Osteocyte (in vitro differentiated cells): ENCODE measurements around the gene YTHDF2. TPM values are rescaled to one million over a fixed set of nuclear protein-coding genes. Genes with fewer than 3 reads are reported as not detected.
"Not testable (repeated sequence)": the region's sequence is repeated elsewhere in the genome, so short reads cannot be mapped to it uniquely, and the experiment has no call there.

ENCODE experiments used
- DNase-seq: peaks from one replicate; pipeline ENCODE4 v3.0.0; 2021; ENCODE audit warnings: mixed read lengths; ENCODE audit not compliant: unreplicated experiment; ENCODE audit errors: extremely low spot score
- H3K27ac Mint-ChIP-seq: one replicate; pipeline ENCODE4 v1.8.0; 2021; ENCODE audit warnings: mild to moderate bottlenecking, mixed read lengths; ENCODE audit not compliant: unreplicated experiment
- H3K27me3 Mint-ChIP-seq: one replicate; pipeline ENCODE4 v1.8.0; 2021; ENCODE audit warnings: mixed read lengths; ENCODE audit not compliant: unreplicated experiment
- H3K36me3 Mint-ChIP-seq: one replicate; pipeline ENCODE4 v1.8.0; 2021; ENCODE audit warnings: mixed read lengths; ENCODE audit not compliant: unreplicated experiment
- H3K4me1 Mint-ChIP-seq: one replicate; pipeline ENCODE4 v1.8.0; 2021; ENCODE audit warnings: mixed read lengths; ENCODE audit not compliant: unreplicated experiment
- H3K4me3 Mint-ChIP-seq: one replicate; pipeline ENCODE4 v1.8.0; 2021; ENCODE audit warnings: mild to moderate bottlenecking, moderate library complexity, mixed read lengths; ENCODE audit not compliant: unreplicated experiment
- H3K9me3 Mint-ChIP-seq: one replicate; pipeline ENCODE4 v1.8.0; 2021; ENCODE audit warnings: mixed read lengths; ENCODE audit not compliant: unreplicated experiment
- total RNA-seq: library from RNA; stranded (reverse); gene quantifications from 2 replicates; pipeline ENCODE4 v1.2.1, GENCODE V29; 2021
- TF ChIP-seq, protein P1 (sequence below): fragments of 200-600 bp; sonication (generic); IDR thresholded peaks from 2 replicates; pipeline ENCODE4 v1.5.0; 2021; ENCODE audit warnings: antibody characterized with exemption, mild to moderate bottlenecking, moderate library complexity

YTHDF2 gene
- total RNA-seq, 1 donor from 2014 or later, result 82.6 TPM

DNA sequence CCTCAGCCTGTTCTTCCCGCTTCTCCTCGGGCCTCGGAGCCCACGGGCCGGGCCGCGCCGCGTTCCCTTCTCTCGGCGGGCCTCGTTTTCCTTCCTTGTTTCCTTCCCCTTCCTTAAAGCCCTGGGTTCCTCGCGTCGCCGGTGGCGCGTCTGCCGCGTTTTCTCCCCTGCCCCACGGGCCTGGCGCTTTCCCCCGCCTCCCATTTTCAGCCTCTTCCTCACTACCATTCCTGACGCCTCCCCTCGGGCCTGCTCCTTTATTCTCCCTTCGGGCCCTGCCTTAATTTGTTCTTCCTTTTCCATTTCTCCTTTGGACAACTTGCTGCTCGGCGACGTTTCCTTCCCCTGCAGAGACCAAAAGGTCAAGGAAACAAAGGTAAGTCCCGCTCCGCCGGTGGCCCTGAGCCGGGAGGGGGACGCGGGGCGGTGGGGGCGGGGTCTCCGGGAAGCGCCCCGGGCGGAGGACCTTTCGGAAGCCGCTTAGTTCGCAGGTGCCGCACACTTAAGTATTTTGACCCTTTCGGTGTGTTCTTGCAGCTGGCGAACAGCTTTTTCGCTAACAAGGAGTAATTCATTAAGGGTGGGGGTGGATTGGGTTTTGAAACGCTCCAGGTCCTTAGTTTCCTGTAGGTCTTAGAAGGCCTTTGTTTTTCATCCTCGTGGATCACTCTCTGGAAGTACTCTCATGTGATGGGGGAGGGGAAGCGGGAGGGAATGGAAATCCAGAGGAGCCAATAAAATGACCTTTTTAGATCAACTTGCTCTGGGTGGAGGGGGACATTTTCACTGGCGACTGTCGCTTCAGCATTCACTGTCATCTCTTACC, 780 bp downstream of the YTHDF2 start:
- DNase-seq, result no peak
- peaks cover 20% of the 10 kb centered on the region for H3K36me3 Mint-ChIP-seq
- H3K9me3 Mint-ChIP-seq, result no peaks in the 10 kb centered on the region

DNA sequence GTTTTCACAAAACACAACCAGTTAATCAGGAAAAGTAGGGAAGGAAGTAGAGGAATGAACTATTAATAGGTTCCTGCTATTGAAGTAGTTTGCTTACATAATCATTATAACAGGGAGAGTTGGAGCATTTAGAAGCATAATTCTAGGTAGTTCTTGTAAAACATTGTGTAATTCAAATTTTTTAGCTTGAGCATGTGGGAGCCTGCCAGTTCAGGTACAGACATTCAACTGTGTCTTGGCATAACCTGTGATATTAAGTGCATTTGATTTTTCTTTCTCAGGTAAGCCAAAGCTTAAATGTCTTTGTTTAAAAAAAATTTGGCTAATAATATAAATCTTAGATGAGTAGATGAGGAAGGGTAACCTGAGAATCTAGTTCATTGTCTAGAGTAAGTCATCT, 3.4 kb downstream of the YTHDF2 start:
- Mint-ChIP-seq H3K27ac (no peak overlapping the region), H3K27me3 (no peaks in the 10 kb centered on the region), H3K4me1 (peaks cover 42% of the 10 kb centered on the region), H3K9me3 (no peaks in the 10 kb centered on the region), H3K36me3 (peaks cover 40% of the 10 kb centered on the region), H3K4me3 (no peak overlapping the region)
- TF ChIP-seq, protein P1, sequence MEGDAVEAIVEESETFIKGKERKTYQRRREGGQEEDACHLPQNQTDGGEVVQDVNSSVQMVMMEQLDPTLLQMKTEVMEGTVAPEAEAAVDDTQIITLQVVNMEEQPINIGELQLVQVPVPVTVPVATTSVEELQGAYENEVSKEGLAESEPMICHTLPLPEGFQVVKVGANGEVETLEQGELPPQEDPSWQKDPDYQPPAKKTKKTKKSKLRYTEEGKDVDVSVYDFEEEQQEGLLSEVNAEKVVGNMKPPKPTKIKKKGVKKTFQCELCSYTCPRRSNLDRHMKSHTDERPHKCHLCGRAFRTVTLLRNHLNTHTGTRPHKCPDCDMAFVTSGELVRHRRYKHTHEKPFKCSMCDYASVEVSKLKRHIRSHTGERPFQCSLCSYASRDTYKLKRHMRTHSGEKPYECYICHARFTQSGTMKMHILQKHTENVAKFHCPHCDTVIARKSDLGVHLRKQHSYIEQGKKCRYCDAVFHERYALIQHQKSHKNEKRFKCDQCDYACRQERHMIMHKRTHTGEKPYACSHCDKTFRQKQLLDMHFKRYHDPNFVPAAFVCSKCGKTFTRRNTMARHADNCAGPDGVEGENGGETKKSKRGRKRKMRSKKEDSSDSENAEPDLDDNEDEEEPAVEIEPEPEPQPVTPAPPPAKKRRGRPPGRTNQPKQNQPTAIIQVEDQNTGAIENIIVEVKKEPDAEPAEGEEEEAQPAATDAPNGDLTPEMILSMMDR, result no peak
- DNase-seq, result no peak

More for the DNA sequence above, 780 bp downstream of the YTHDF2 start:
- Mint-ChIP-seq H3K27me3 (no peaks in the 10 kb centered on the region), H3K27ac (peak overlapping the region; percentile 95), H3K4me3 (peak overlapping the region; percentile 97), H3K4me1 (peaks cover 28% of the 10 kb centered on the region)
- TF ChIP-seq, protein P1, result no peak

GRCh38 chr1:28744184-28744583, 7.4 kb downstream of the YTHDF2 start:
- Mint-ChIP-seq H3K36me3 (peaks cover 36% of the 10 kb centered on the region), H3K4me1 (peaks cover 47% of the 10 kb centered on the region), H3K4me3 (no peak overlapping the region), H3K27me3 (no peaks in the 10 kb centered on the region), H3K9me3 (no peaks in the 10 kb centered on the region), H3K27ac (no peak overlapping the region)
- no peak for DNase-seq
- TF ChIP-seq, protein P1, result no peak

GRCh38 chr1:28745653-28746173, 9.0 kb downstream of the YTHDF2 start:
- no peaks in the 10 kb centered on the region for H3K27me3 Mint-ChIP-seq
- no peak overlapping the region for H3K4me3 Mint-ChIP-seq
- TF ChIP-seq, protein P1, result no peak
- H3K4me1 Mint-ChIP-seq, result peaks cover 49% of the 10 kb centered on the region
- no peaks in the 10 kb centered on the region for H3K9me3 Mint-ChIP-seq
- peaks cover 36% of the 10 kb centered on the region for H3K36me3 Mint-ChIP-seq
- no peak overlapping the region for H3K27ac Mint-ChIP-seq
- DNase-seq, result no peak

- Mint-ChIP-seq H3K27me3 (no peaks in the 10 kb centered on the region), H3K9me3 (no peaks in the 10 kb centered on the region), H3K36me3 (peaks cover 15% of the 10 kb centered on the region), H3K4me1 (peaks cover 47% of the 10 kb centered on the region), H3K27ac (peak overlapping the region; percentile 60), H3K4me3 (no peak overlapping the region)
- TF ChIP-seq, protein P1, result no peak
- no peak for DNase-seq
Measured at GRCh38 chr1:28750330-28750729, 13.6 kb downstream of the YTHDF2 start.

DNA sequence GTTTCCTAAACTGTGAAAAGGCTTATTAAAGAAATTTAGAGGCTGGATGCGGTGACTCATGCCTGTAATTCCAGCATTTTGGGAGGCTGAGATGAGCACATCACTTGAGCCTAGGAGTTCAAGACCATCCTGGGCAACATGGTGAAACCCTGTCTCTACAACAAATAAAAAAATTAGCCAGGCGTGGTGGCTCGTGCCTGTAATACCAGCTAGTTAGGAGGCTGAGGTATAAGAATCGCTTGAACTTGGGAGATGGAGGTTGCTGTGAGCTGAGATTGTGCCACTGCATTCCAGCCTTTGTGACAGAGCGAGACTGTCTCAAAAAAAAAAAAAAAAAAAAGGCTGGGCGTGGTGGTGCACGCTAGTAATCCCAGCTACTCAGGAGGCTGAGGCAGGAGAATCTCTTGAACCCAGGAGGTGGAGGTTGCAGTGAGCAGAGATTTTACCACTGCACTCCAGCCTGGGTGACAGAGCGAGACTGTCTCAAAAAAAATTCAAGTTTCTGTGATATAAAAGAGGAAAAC, 14.1 kb downstream of the YTHDF2 start:
- Mint-ChIP-seq H3K4me1 (peaks cover 45% of the 10 kb centered on the region), H3K36me3 (peaks cover 15% of the 10 kb centered on the region)
- not testable (repeated sequence) for DNase-seq, H3K4me3 Mint-ChIP-seq, H3K9me3 Mint-ChIP-seq, H3K27me3 Mint-ChIP-seq, H3K27ac Mint-ChIP-seq
